ENCODE measurements around the gene LCP1.

- no peak for TF ChIP-seq SP7 (tag by site-specific recombination; IDR thresholded peaks at IDR 0.05)
- TF ChIP-seq, protein P1, sequence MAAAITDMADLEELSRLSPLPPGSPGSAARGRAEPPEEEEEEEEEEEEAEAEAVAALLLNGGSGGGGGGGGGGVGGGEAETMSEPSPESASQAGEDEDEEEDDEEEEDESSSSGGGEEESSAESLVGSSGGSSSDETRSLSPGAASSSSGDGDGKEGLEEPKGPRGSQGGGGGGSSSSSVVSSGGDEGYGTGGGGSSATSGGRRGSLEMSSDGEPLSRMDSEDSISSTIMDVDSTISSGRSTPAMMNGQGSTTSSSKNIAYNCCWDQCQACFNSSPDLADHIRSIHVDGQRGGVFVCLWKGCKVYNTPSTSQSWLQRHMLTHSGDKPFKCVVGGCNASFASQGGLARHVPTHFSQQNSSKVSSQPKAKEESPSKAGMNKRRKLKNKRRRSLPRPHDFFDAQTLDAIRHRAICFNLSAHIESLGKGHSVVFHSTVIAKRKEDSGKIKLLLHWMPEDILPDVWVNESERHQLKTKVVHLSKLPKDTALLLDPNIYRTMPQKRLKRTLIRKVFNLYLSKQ (tag by site-specific recombination; IDR thresholded peaks at IDR 0.05; ENCODE audit: borderline replicate concordance), result no peak
These were observed 84.3 kb downstream of the LCP1 start for GRCh38 chr13:46097663-46098062.
